Upper lobe of right lung (tissue), 1 donor: ENCODE results near the gene FAM120B. TPM values are rescaled to one million over a fixed set of nuclear protein-coding genes. Genes with fewer than 3 reads are reported as not detected.

ENCODE experiments used
- ATAC-seq: fragments of 200-7000 bp; cut with Tn5 transposase; one replicate; pipeline ENCODE4 v1.9.1; 2020; ENCODE audit warnings: mild to moderate bottlenecking, moderate library complexity
- DNase-seq: peaks from one replicate; pipeline ENCODE4 v3.0.0-alpha.2; 2020
- H3K27ac ChIP-seq: fragments of 200-600 bp; one replicate; pipeline ENCODE4 v1.8.0; 2022
- H3K27me3 ChIP-seq: fragments of 200-600 bp; one replicate; pipeline ENCODE4 v1.8.0; 2022; ENCODE audit warnings: mild to moderate bottlenecking
- H3K36me3 ChIP-seq: fragments of 200-600 bp; one replicate; pipeline ENCODE4 v1.8.0; 2022
- H3K4me1 ChIP-seq: fragments of 200-600 bp; one replicate; pipeline ENCODE4 v1.8.0; 2022
- H3K4me3 ChIP-seq: fragments of 200-600 bp; one replicate; pipeline ENCODE4 v1.8.0; 2022; ENCODE audit warnings: mild to moderate bottlenecking
- H3K9me3 ChIP-seq: fragments of 200-600 bp; one replicate; pipeline ENCODE4 v1.8.0; 2022
- CTCF ChIP-seq: fragments of 200-600 bp; IDR thresholded peaks from one replicate; pipeline ENCODE4 v1.8.0; 2022; ENCODE audit warnings: antibody characterized with exemption
- intact Hi-C: fragments of 100-400 bp; cut with DNase I; formaldehyde crosslinking; loops from one replicate; pipeline ENCODE4 v1.11.0; 2022
- total RNA-seq: library from RNA; stranded (reverse); fragmentation: NEBNext Ultra II Directional; extraction: Animal tissue kit (Norgen Biotek cat#: 25700); gene quantifications from one replicate; pipeline ENCODE4 v1.2.1, GENCODE V29; 2021
- donor health status: DM: no; HTN: yes; CAD: no; lungs with severe emphysema.

The FAM120B gene
- total RNA-seq, 1 donor from 2014 or later, result 26.1 TPM

- no peak for TF ChIP-seq CTCF
- Histone ChIP-seq H3K27me3 (no peaks in the 10 kb centered on the region), H3K4me3 (no peak overlapping the region), H3K4me1 (no peaks in the 10 kb centered on the region), H3K36me3 (no peaks in the 10 kb centered on the region), H3K9me3 (no peaks in the 10 kb centered on the region), H3K27ac (no peak overlapping the region)
- intact Hi-C loops, result no loop called here
- DNase-seq, result peak; percentile 40
- ATAC-seq, result no peak
Measured at GRCh38 chr6:170448751-170449630, 142.4 kb downstream of the FAM120B start.

GRCh38 chr6:170449835-170450753 lies 143.5 kb downstream of the FAM120B start:
- peak; percentile 53 for ATAC-seq
- DNase-seq, result peak; percentile 66
- no peak overlapping the region for H3K4me3 ChIP-seq
- no peaks in the 10 kb centered on the region for H3K27me3 ChIP-seq
- H3K36me3 ChIP-seq, result no peaks in the 10 kb centered on the region
- TF ChIP-seq CTCF, result no peak
- intact Hi-C loops, result no loop called here
- H3K27ac ChIP-seq, result no peak overlapping the region
- no peaks in the 10 kb centered on the region for H3K4me1 ChIP-seq
- no peaks in the 10 kb centered on the region for H3K9me3 ChIP-seq

GRCh38 chr6:170450916-170451761 lies 144.6 kb downstream of the FAM120B start:
- intact Hi-C loops, result no loop called here
- ATAC-seq (no peak), DNase-seq (peak; percentile 44)
- H3K27ac ChIP-seq, result no peak overlapping the region
- no peaks in the 10 kb centered on the region for H3K36me3 ChIP-seq
- H3K4me3 ChIP-seq, result no peak overlapping the region
- no peaks in the 10 kb centered on the region for H3K27me3 ChIP-seq
- TF ChIP-seq CTCF, result no peak
- no peaks in the 10 kb centered on the region for H3K4me1 ChIP-seq
- H3K9me3 ChIP-seq, result no peaks in the 10 kb centered on the region

- DNase-seq (peak; percentile 59), ATAC-seq (no peak)
- Histone ChIP-seq H3K4me3 (no peak overlapping the region), H3K27ac (no peak overlapping the region), H3K36me3 (no peaks in the 10 kb centered on the region), H3K9me3 (no peaks in the 10 kb centered on the region), H3K27me3 (no peaks in the 10 kb centered on the region), H3K4me1 (no peaks in the 10 kb centered on the region)
- no peak for TF ChIP-seq CTCF
- intact Hi-C loops, result no loop called here
Measured at GRCh38 chr6:170451762-170452651, 145.4 kb downstream of the FAM120B start.
